ENCODE data around the gene CLNK.

Gene CLNK

GRCh38 chr4:10684631-10685030, at the start of gene CLNK:
Gene CLNK (minus strand): TSS chr4:10684768. CDS start chr4:10667869, 16,899 bp downstream.
- no peak for DNase-seq (ENCODE audit: low read depth in 2 of 2)

- no peak for DNase-seq (ENCODE audit: low read depth in 2 of 2)
Observed at GRCh38 chr4:10733481-10734062, 49.0 kb upstream of the CLNK start.

GRCh38 chr4:10732914-10733415, 48.4 kb upstream of the CLNK start:
- DNase-seq (ENCODE audit: low read depth in 2 of 2), result no peak

DNA sequence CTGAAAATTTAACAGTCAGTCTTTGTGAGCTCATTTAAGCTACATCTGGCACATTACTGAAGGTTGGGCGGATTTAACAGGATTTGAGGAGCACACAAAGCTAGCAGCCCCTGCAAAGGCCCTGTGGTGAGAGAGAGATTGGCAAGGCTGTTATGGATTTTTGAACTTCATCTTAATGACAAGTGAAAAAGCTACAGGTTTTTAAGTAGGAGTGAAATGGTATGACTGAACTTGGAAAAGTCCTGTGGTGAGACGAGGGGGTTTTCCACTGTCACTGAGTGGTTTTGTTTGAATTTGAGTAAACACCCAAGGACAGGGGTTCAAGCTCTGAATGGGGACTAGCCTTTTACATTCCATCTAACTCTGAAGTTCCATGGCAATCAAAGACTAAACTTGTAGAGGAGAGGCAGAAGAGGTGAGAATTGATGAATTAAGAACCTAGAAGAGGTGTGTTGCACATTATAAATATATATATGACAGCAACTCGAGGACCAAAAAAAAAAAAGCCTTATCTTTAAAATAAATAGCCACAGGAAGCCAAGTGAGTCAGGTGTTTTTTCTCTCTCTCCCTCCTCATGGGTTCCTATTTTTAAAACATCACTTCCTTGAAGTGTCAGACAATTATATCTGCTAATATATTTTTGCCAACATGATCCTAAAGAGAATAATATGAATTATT, 47.8 kb upstream of the CLNK start:
- no peak for DNase-seq (ENCODE audit: low read depth in 2 of 2)

DNA sequence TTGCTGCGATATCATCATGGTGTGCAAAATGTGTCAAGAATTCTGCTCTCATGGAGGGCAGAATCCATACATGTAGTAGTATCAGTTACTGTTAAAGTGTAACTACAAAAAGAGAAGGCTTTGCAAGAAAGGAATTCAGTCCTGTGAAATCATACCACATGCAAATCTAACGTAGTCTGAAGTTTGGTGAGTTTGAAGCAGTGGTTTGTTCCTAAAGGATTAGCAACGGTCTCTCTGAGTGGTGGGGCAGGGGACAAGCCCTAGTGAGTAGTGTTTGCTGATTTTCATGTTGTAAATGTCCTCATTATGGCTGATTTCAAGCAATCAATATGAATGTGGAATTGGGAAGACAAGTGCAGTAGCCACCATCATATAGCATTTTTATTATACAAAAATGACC, 47.1 kb upstream of the CLNK start:
- DNase-seq (ENCODE audit: low read depth in 2 of 2), result no peak

- no peak for DNase-seq (ENCODE audit: low read depth in 2 of 2)
Observed at GRCh38 chr4:10731162-10731561, 46.6 kb upstream of the CLNK start.

DNA sequence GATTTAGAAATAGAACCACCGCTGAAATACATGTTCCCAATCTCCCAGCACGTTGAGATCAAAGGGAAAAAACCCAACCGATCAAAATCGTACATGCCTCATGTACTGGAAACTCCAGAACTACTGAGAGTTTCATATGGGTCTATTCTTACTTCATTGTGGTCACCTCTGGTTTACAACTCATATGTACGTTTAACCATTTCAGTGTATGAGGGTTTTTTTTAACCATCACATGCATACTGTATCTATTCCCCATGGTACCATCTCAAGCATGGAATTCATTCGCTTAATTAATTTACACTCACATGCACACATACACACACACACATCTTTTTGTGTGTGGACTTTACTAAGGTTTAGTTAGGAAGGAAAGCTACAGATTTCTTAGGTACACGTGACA, 46.0 kb upstream of the CLNK start:
- no peak for DNase-seq (ENCODE audit: low read depth in 2 of 2)

DNA sequence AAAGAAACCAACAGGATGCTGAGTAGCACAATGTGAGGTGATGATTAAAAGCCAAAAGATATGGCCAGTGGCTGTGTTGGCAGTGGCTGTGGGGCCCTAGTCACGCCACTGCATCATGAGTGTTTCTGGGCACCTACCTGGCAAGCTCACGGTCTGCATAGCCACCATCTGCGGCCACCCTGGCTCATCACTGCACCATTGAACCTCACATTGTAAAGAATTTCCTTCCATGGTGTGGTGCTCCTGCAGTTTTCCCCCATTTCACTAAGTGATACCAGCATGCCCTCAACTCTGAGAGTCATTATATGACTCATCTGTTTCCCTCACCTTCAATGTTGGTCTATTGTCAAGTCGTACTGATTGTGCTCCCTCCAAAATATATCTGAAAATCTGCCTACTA, 45.5 kb upstream of the CLNK start:
- DNase-seq (ENCODE audit: low read depth in 2 of 2), result no peak

GRCh38 chr4:10729366-10729765, 44.8 kb upstream of the CLNK start:
- no peak for DNase-seq (ENCODE audit: low read depth in 2 of 2)

GRCh38 chr4:10728016-10728415, 43.4 kb upstream of the CLNK start:
- no peak for DNase-seq (ENCODE audit: low read depth in 2 of 2)

GRCh38 chr4:10727140-10727880, 42.7 kb upstream of the CLNK start:
- DNase-seq (ENCODE audit: low read depth in 2 of 2), result no peak

- no peak for DNase-seq (ENCODE audit: low read depth in 2 of 2)
Observed at GRCh38 chr4:10722957-10723356, 38.4 kb upstream of the CLNK start.

- no peak for DNase-seq (ENCODE audit: low read depth in 2 of 2)
Observed at GRCh38 chr4:10721616-10722015, 37.0 kb upstream of the CLNK start.

GRCh38 chr4:10716163-10716562, 31.6 kb upstream of the CLNK start:
- no peak for DNase-seq (ENCODE audit: low read depth in 2 of 2)

DNA sequence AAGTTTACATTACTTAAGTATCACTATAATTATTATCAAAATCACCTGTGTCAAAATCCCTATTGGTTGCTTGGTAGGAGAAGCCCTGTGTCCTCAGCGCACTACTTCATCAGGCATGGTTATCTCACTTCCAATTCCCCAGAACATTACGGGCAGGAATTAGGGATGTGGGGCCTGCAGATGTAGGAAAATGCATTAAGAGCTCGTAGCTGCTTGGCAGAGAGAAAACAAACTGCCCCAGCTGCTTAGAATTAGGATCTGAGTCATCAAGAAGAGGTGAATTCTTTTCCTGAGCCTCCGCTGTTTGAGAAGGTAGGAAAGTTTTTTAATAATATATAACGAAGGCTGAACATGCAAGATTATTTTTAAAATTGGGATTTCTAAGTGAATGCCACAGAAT, 31.1 kb upstream of the CLNK start:
- DNase-seq (ENCODE audit: low read depth in 2 of 2), result no peak

DNA sequence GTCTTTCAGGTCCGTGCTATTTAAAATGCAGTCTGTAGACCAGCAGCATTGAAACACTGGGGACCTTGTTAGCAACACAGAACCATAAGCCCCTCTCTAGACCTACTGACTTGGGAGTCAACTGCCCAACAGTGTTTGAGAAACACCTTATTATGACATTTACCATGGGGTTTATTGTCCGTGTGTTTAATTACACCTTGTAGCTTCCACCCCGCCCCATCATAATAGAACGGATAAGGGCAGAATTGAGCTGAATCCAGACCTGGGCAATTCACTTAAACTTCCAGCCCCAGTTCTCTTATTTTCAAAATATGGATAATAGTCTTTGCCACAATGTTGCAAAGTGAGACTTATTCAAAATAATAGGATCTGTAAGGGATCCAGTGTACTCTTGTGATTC, 30.6 kb upstream of the CLNK start:
- DNase-seq (ENCODE audit: low read depth in 2 of 2), result no peak

DNA sequence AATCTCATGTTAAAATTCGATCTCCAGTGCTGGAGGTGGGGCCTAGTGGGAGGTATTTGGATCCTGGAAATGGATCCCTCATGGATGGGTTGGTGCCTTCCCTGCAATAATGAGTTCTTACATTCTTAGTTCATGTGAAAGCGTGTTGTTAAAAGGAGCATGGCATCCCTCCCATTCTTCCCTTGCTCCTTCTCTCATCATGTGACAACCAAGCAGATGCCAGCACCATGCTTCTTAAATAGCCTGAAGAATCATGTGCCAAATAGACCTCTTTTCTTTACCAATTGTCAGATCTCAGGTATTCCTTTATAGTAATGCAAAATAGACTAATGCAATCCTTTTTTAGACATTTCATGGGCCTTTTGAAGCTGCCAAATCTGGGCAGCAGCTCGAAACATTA, 29.0 kb upstream of the CLNK start:
- DNase-seq (ENCODE audit: low read depth in 2 of 2), result no peak

- DNase-seq (ENCODE audit: low read depth in 2 of 2), result no peak
Observed at GRCh38 chr4:10706236-10706635, 21.7 kb upstream of the CLNK start.

DNA sequence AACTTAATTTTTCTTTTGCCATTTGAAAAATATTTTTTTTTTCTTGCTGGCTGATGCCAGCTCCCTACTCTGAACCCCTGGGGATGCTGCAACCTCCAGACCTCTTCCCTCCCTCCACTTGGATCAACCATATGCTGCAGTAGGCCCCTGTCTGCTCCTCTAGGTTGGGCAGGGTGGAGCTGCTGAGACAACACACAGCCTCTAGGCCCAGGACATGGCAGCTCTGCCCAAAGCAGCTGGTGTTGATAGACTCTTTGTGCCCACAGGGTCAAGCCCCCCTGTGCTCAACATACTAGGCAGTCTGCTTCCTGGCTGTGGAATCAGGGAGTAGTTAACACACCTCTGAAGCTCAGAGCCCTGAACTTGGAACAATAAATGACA, 19.9 kb upstream of the CLNK start:
- no peak for DNase-seq (ENCODE audit: low read depth in 2 of 2)

DNA sequence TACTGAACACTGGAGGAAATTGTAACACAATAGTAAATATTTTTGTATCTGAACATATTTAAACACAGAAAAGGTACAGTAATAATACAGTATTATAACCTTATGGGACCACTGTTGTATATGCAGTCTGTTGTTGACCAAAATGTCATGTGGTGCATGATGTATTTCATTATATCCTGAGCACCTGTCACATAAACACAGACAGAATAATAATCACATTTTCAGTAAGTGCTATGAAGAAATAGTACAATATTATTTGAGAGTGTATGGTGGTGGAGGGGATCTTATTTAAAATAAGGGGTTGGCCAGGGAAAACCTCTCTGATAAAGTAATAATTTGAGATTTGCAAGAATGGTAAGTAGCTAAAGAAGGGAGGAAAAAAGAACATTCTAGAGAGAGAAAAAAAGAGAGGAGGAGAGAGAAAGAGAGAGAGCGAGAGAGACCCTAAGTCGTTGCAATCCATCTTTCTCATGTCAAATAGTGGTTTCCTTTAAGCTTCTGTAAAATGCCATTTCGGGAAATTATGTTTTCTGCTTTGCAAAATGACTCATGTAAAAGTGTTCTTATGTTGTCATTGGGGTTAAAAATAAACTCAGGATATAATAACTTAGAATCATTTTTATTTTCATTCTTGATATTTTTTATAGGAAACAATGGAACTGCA, 19.3 kb upstream of the CLNK start:
- no peak for DNase-seq (ENCODE audit: low read depth in 2 of 2)

- no peak for DNase-seq (ENCODE audit: low read depth in 2 of 2)
Observed at GRCh38 chr4:10703156-10703555, 18.6 kb upstream of the CLNK start.

GRCh38 chr4:10701702-10702460, 17.3 kb upstream of the CLNK start:
- no peak for DNase-seq (ENCODE audit: low read depth in 2 of 2)
